Kidney epithelial cell (primary cell): ENCODE measurements around the gene PLSCR3. TPM values are rescaled to one million over a fixed set of nuclear protein-coding genes. Genes with fewer than 3 reads are reported as not detected.
"Not testable (repeated sequence)": the region's sequence is repeated elsewhere in the genome, so short reads cannot be mapped to it uniquely, and the experiment has no call there.

Experiments used
- DNase-seq: peaks from one replicate; pipeline ENCODE4 v3.0.0-alpha.2; 2010; ENCODE audit warnings: low read depth
- H3K27me3 ChIP-seq: 2 replicates; pipeline ENCODE4 v1.6.0; 2011; ENCODE audit warnings: low read length; ENCODE audit not compliant: control insufficient read depth, insufficient read depth
- H3K36me3 ChIP-seq: 2 replicates; pipeline ENCODE4 v1.5.1; 2011; ENCODE audit warnings: low read length; ENCODE audit not compliant: control insufficient read depth, insufficient read depth
- H3K4me3 ChIP-seq: 2 replicates; pipeline ENCODE4 v1.5.1; 2011; ENCODE audit warnings: low read depth, mild to moderate bottlenecking, control low read depth, low read length
- CTCF ChIP-seq: IDR thresholded peaks from 2 replicates; pipeline ENCODE4 v1.5.1; 2011; ENCODE audit warnings: mild to moderate bottlenecking, moderate library complexity, low read length, control low read depth, inconsistent platforms; ENCODE audit not compliant: insufficient read depth, poor library complexity, severe bottlenecking
- total RNA-seq: library from RNA; depleted of rRNA; stranded (reverse); fragments of >200 nt; gene quantifications from 2 replicates; pipeline ENCODE4 v1.2.3, GENCODE V29; 2015

Gene PLSCR3
- total RNA-seq, 1 donor from 2014 or later = 61.8 TPM

GRCh38 chr17:7367083-7367482, 27.2 kb downstream of the PLSCR3 start:
- Histone ChIP-seq H3K27me3 (peaks cover 2% of the 10 kb centered on the region), H3K4me3 (no peak overlapping the region), H3K36me3 (no peaks in the 10 kb centered on the region)
- no peak for TF ChIP-seq CTCF
- DNase-seq = no peak

DNA sequence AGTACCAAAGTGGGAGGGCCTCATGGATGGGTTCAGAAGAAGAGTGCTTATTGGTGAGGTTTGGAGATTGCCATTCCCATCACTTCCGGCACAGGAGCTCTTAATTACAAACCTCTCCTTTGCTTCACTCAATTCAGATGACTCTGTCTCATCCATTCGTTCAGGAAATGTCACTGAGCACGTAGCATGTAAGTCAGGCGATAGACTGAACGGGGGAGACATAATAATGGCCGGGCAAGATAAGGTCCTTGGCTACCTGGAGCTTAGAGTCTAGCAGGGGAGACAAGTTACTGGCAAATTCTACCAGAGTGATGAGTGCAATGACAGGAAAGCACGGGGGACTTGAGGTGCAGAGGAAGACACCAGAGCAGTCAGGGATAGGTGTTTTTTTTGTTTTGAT, 28.4 kb downstream of the PLSCR3 start:
- H3K27me3 ChIP-seq, DNase-seq, H3K4me3 ChIP-seq, H3K36me3 ChIP-seq: not testable (repeated sequence)

DNA sequence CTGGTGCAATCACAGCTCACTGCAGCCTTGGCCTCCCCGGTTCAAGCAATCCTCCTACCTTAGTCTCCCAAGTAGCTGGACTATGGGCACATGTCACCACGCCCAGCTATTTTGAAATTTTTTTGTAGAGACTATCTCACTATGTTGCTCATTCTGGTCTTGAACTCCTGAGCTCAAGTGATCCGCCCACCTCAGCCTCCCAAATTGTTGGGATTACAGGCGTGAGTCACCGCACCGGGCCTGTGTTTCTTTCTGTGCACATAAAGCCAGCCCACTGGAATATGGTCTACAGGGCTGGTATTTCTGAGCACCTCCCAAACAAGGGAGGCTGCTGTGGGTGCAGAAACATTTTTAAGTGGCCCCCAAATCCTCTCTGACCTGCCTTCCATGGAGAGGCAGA, 31.0 kb downstream of the PLSCR3 start:
- DNase-seq = no peak
- Histone ChIP-seq H3K4me3 (no peak overlapping the region), H3K27me3 (peaks cover under 1% of the 10 kb centered on the region), H3K36me3 (no peaks in the 10 kb centered on the region)
- no peak for TF ChIP-seq CTCF

- Histone ChIP-seq H3K27me3 (no peaks in the 10 kb centered on the region), H3K36me3 (no peaks in the 10 kb centered on the region), H3K4me3 (no peak overlapping the region)
- no peak for DNase-seq
- no peak for TF ChIP-seq CTCF
Observed at GRCh38 chr17:7361906-7362305, 32.4 kb downstream of the PLSCR3 start.

GRCh38 chr17:7357381-7357780, 36.9 kb downstream of the PLSCR3 start:
- DNase-seq = no peak
- Histone ChIP-seq H3K27me3 (no peaks in the 10 kb centered on the region), H3K4me3 (no peak overlapping the region), H3K36me3 (no peaks in the 10 kb centered on the region)
- no peak for TF ChIP-seq CTCF

GRCh38 chr17:7356756-7357155, 37.6 kb downstream of the PLSCR3 start:
- Histone ChIP-seq H3K27me3 (no peaks in the 10 kb centered on the region), H3K4me3 (no peak overlapping the region), H3K36me3 (no peaks in the 10 kb centered on the region)
- TF ChIP-seq CTCF = no peak
- no peak for DNase-seq
